ENCODE data around the gene DCBLD1.

The DCBLD1 gene

DNA sequence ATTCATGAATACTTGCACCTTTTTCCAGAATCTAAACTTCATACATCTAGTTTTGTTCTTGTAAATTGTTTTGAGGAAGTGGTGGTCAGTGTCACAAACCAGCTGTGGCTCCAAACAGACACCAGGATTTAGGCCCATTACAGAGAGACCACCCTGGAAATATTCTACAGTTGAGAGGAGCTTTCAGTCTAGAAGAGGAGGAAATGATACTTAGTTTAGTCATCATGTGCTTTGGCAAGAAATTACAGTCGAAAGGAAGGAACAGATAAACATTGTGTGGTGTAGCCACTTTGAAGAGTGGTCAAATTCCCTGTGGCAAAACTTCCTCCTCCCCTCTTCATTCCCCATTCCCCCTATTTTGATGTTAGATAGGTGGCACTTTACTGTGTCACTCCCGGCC lies 15.7 kb downstream of the DCBLD1 start:
- Histone ChIP-seq H3K4me3 (ENCODE audit: extremely low read depth, insufficient read depth, low read length, poor library complexity, severe bottlenecking) (no peak overlapping the region), H3K27ac (ENCODE audit: low read depth, low read length, severe bottlenecking) (peak overlapping the region; percentile 77), H3K9me3 (ENCODE audit: control insufficient read depth, low read length) (no peaks in the 10 kb centered on the region), H3K36me3 (ENCODE audit: control insufficient read depth, insufficient read depth, low read length) (peaks cover 11% of the 10 kb centered on the region), H3K4me1 (ENCODE audit: control insufficient read depth, insufficient read depth, low read length, poor library complexity, severe bottlenecking) (peaks cover 74% of the 10 kb centered on the region)
- WGBS, 2 experiments (ENCODE audit: insufficient coverage in 2 of 2) = no CpG with 5 or more reads among the region's 2 CpGs

DNA sequence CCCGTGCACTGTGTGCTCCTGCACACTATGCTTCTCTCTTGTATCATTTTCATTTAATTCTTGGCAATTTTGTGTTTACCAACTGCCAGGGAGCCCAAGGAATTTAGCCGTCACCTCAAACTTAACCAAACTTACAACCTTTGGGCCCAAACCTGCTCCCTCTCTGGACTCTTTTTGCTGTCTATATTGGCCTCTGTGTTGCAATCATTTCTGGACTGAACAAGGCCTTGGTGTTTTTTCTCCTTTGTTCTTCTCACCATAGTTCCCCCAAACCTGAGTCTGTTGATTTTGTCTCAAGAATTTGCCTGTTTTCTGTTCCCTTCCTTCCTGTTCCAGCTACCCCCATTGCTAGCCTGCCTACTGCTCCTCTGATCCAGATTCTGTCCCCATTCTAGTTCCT lies 19.2 kb downstream of the DCBLD1 start:
- H3K27ac ChIP-seq (ENCODE audit: low read depth, low read length, severe bottlenecking) = no peak overlapping the region
- peaks cover 41% of the 10 kb centered on the region for H3K36me3 ChIP-seq (ENCODE audit: control insufficient read depth, insufficient read depth, low read length)
- H3K9me3 ChIP-seq (ENCODE audit: control insufficient read depth, low read length) = no peaks in the 10 kb centered on the region
- H3K4me3 ChIP-seq (ENCODE audit: extremely low read depth, insufficient read depth, low read length, poor library complexity, severe bottlenecking) = no peak overlapping the region
- peaks cover 61% of the 10 kb centered on the region for H3K4me1 ChIP-seq (ENCODE audit: control insufficient read depth, insufficient read depth, low read length, poor library complexity, severe bottlenecking)
- 58 to 60% methylated on average over 2 of the region's 2 CpGs for WGBS, 2 experiments (ENCODE audit: insufficient coverage in 2 of 2)

DNA sequence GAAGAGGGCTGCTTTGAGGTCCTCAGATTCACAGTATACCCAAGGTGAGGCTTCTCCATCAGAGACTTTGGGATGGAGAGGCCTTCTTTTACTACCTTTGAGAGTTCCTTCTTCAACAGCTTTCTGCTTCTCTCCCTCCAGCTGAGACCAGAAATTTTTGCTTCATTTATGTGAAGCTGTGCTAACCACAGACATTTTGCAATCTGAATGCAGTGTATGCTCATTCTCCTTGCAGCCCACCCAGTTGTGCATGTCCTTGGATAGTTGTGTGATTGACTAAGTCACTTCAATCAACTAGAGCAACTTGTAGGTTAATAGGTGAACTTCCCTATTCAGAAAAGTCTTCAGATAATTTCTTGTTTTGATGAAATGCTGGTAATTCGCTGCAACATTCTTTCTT lies 20.1 kb downstream of the DCBLD1 start:
- WGBS, 2 experiments (ENCODE audit: insufficient coverage in 2 of 2) = no CpG with 5 or more reads among the region's 1 CpG
- no peak overlapping the region for H3K4me3 ChIP-seq (ENCODE audit: extremely low read depth, insufficient read depth, low read length, poor library complexity, severe bottlenecking)
- peaks cover 43% of the 10 kb centered on the region for H3K36me3 ChIP-seq (ENCODE audit: control insufficient read depth, insufficient read depth, low read length)
- H3K27ac ChIP-seq (ENCODE audit: low read depth, low read length, severe bottlenecking) = no peak overlapping the region
- H3K9me3 ChIP-seq (ENCODE audit: control insufficient read depth, low read length) = no peaks in the 10 kb centered on the region
- peaks cover 57% of the 10 kb centered on the region for H3K4me1 ChIP-seq (ENCODE audit: control insufficient read depth, insufficient read depth, low read length, poor library complexity, severe bottlenecking)

DNA sequence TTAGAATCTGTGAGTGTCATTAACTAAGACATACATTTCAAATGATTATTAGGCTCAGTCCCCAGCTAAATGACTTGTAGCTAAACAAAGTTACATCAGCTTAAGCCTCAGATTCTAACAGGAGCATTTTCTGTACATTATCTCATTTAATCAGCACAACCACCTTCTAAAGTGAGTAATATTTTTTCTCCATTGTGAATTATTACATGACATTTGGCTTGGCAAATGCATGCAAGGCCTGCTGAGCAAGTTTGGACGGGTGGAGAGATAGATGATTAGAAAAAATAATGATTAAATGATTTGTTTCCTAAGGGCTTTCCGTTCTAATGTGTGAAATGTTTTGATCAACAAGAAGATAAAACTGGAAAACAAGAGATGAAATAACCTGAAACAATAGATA lies 20.7 kb downstream of the DCBLD1 start:
- Histone ChIP-seq H3K4me1 (ENCODE audit: control insufficient read depth, insufficient read depth, low read length, poor library complexity, severe bottlenecking) (peaks cover 55% of the 10 kb centered on the region), H3K4me3 (ENCODE audit: extremely low read depth, insufficient read depth, low read length, poor library complexity, severe bottlenecking) (no peak overlapping the region), H3K9me3 (ENCODE audit: control insufficient read depth, low read length) (no peaks in the 10 kb centered on the region), H3K27ac (ENCODE audit: low read depth, low read length, severe bottlenecking) (no peak overlapping the region), H3K36me3 (ENCODE audit: control insufficient read depth, insufficient read depth, low read length) (peaks cover 49% of the 10 kb centered on the region)
- 100% methylated on average over 1 of the region's 2 CpGs; no CpG with 5 or more reads in 1 of the 2 experiments for WGBS, 2 experiments (ENCODE audit: insufficient coverage in 2 of 2)

DNA sequence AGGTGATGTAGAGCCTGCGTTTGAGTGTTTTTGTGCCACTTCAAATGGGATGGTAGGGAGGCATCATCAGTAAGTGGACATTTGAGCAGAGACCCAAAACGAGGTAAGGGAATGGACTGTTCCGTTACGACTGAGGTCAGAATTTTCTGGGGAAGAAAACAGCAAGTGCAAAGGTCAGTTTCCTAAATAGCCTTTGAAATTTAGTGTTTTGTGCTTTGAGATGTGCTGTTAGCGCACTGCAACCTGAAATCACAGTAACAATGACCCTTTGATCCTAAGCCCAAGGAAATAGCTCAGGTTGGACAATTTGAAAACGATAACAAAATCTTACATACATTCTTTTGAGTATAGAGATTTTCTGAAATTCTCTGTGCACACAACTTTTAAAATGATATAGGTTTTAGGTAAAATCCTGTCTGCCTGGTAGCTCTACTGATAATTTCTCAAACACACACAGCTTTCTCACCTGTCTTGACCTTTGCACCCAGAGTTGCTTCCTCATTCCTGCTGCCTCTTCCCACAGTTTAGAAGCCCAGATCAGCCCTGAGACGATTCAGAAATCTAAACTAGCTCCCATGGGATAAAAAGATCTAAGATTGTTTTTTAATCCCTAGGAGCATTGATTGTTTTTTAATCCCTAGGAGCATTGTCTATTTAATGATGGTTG lies 22.1 kb downstream of the DCBLD1 start:
- H3K27ac ChIP-seq (ENCODE audit: low read depth, low read length, severe bottlenecking) = no peak overlapping the region
- peaks cover 58% of the 10 kb centered on the region for H3K36me3 ChIP-seq (ENCODE audit: control insufficient read depth, insufficient read depth, low read length)
- no peaks in the 10 kb centered on the region for H3K9me3 ChIP-seq (ENCODE audit: control insufficient read depth, low read length)
- no peak overlapping the region for H3K4me3 ChIP-seq (ENCODE audit: extremely low read depth, insufficient read depth, low read length, poor library complexity, severe bottlenecking)
- WGBS, 2 experiments (ENCODE audit: insufficient coverage in 2 of 2) = 96 to 100% methylated on average over 3 to 5 of the region's 7 CpGs
- peaks cover 46% of the 10 kb centered on the region for H3K4me1 ChIP-seq (ENCODE audit: control insufficient read depth, insufficient read depth, low read length, poor library complexity, severe bottlenecking)

DNA sequence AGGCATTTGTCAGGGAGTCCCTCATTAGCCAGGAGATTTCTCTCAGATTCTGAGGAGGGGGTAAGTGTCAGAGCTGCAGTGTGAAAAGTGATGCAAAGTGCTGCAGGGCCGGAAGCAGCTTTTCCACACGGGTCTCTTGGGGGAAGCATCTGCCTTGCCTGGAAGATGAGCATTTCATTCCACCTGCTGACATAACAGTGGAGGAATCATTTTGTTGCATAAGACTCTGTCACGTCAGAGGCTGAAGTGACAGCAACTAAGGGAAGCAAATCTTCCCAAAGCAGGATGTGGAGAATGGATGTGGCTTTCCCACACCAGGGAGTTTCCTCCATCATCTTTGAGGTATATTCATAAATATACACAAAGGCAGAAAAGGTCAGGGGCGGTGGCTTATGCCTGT lies 22.8 kb downstream of the DCBLD1 start:
- no peak overlapping the region for H3K27ac ChIP-seq (ENCODE audit: low read depth, low read length, severe bottlenecking)
- H3K4me1 ChIP-seq (ENCODE audit: control insufficient read depth, insufficient read depth, low read length, poor library complexity, severe bottlenecking) = peaks cover 46% of the 10 kb centered on the region
- 78 to 88% methylated on average over 3 of the region's 4 CpGs for WGBS, 2 experiments (ENCODE audit: insufficient coverage in 2 of 2)
- H3K9me3 ChIP-seq (ENCODE audit: control insufficient read depth, low read length) = no peaks in the 10 kb centered on the region
- H3K4me3 ChIP-seq (ENCODE audit: extremely low read depth, insufficient read depth, low read length, poor library complexity, severe bottlenecking) = no peak overlapping the region
- peaks cover 65% of the 10 kb centered on the region for H3K36me3 ChIP-seq (ENCODE audit: control insufficient read depth, insufficient read depth, low read length)

DNA sequence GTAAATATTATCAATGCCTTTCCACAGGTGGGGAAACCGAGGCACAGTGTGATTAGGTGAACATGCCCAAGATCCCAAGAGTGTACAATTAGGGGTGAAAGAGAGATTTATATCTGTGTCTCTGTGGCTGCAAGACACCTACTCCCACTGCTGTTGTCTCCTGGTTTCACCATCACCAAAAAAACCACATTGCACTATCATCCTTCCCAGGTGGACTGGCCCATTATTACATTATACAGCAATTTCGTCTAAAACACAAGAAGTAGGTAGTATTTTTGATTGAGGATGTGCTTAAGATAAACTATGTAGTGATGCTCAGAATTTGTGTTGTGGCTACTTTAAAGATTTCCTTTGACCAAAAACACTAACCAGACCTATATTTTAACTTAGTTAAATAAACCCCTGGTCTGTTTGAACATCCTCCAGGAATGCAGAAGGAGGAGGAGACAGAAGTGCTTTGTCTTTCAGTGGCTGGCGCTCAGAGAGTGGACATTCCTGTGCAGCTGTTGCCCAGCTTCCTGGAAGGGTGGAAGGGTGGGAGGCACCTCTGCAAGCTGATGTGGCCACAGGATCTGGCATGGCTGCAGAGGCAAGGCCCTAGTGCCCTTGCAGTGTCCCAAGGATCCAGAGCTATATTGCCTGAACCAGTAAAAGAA lies 23.8 kb downstream of the DCBLD1 start:
- Histone ChIP-seq H3K27ac (ENCODE audit: low read depth, low read length, severe bottlenecking) (peak overlapping the region; percentile 8), H3K9me3 (ENCODE audit: control insufficient read depth, low read length) (no peaks in the 10 kb centered on the region), H3K4me3 (ENCODE audit: extremely low read depth, insufficient read depth, low read length, poor library complexity, severe bottlenecking) (no peak overlapping the region), H3K4me1 (ENCODE audit: control insufficient read depth, insufficient read depth, low read length, poor library complexity, severe bottlenecking) (peaks cover 37% of the 10 kb centered on the region), H3K36me3 (ENCODE audit: control insufficient read depth, insufficient read depth, low read length) (peaks cover 74% of the 10 kb centered on the region)
- 73% methylated on average over 1 of the region's 3 CpGs; no CpG with 5 or more reads in 1 of the 2 experiments for WGBS, 2 experiments (ENCODE audit: insufficient coverage in 2 of 2)

DNA sequence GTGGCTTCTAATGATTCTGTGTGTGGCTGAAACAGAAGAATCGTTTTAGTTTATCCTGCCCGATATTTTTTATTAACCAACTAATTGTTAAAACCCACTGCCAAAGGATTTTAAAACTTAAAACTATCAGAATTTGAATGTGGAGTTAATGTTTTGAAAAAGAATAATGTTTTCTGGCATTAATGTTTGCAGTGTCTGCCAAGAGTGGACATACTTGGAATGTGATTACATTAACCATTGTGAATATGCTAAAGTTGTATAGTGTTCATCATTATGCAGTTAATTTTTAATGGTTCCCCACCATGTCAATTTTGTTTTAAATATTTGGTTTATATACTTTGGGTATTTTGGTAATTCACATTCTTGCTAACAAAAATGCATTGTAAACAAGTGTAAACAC lies 24.4 kb downstream of the DCBLD1 start:
- Histone ChIP-seq H3K9me3 (ENCODE audit: control insufficient read depth, low read length) (no peaks in the 10 kb centered on the region), H3K27ac (ENCODE audit: low read depth, low read length, severe bottlenecking) (peak overlapping the region; percentile 8)
- WGBS, 2 experiments (ENCODE audit: insufficient coverage in 2 of 2) = no CpG with 5 or more reads among the region's 2 CpGs

DNA sequence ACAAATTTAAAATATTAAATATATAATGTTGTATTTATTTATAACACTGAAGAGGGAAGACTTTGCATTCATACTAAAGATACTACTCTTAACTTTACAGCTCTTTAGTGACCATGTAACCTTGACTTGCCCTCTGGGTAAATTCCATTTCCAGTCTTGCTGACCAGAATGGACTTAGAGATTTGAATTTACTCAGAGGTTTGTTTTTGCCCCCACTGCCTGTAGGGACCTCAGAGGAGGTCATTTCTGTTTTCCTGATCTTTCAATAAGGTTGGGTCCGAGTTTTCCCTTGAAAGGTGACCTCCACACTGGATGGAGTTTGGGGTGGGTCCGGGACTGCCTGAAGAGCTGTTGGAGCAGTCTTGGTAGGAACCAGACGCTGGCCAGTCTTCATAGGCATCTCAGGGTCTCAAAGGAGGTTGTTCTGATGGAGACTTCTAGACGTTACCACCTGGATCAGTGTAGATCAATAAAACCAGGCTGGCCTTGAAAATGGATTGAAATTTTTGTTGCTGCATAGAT lies 26.0 kb downstream of the DCBLD1 start:
- no peak overlapping the region for H3K4me3 ChIP-seq (ENCODE audit: extremely low read depth, insufficient read depth, low read length, poor library complexity, severe bottlenecking)
- 80 to 98% methylated on average over 2 to 4 of the region's 4 CpGs for whole genome bisulfite sequencing, 2 experiments (ENCODE audit: insufficient coverage in 2 of 2)
- no peak overlapping the region for H3K27ac ChIP-seq (ENCODE audit: low read depth, low read length, severe bottlenecking)
- peaks cover 34% of the 10 kb centered on the region for H3K4me1 ChIP-seq (ENCODE audit: control insufficient read depth, insufficient read depth, low read length, poor library complexity, severe bottlenecking)
- no peaks in the 10 kb centered on the region for H3K9me3 ChIP-seq (ENCODE audit: control insufficient read depth, low read length)
- H3K36me3 ChIP-seq (ENCODE audit: control insufficient read depth, insufficient read depth, low read length) = peaks cover 87% of the 10 kb centered on the region

More for the DNA sequence above, 24.4 kb downstream of the DCBLD1 start:
- H3K4me3 ChIP-seq (ENCODE audit: extremely low read depth, insufficient read depth, low read length, poor library complexity, severe bottlenecking) = no peak overlapping the region
- H3K4me1 ChIP-seq (ENCODE audit: control insufficient read depth, insufficient read depth, low read length, poor library complexity, severe bottlenecking) = peaks cover 34% of the 10 kb centered on the region
- H3K36me3 ChIP-seq (ENCODE audit: control insufficient read depth, insufficient read depth, low read length) = peaks cover 79% of the 10 kb centered on the region

DNA sequence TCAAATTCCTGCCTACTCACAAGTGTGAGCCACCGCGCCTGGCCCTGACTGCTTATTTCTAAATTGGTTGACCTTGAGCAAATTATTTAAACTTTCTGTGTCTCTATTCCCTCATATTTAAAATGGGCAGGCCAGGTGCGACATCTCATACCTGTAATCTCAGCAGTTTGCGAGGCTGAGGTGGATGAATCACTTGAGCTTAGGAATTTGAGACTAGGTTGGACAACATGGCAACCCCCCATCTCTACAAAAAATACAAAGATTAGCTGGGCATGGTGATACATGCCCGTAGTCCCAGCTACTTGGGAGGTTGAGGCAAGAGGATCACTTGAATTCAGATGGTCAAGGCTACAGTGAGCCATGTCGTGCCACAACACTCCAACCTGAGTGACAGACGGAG lies 26.5 kb downstream of the DCBLD1 start:
- WGBS, 2 experiments (ENCODE audit: insufficient coverage in 2 of 2) = 100% methylated on average over 1 to 2 of the region's 7 CpGs

More for the DNA sequence above, 26.5 kb downstream of the DCBLD1 start:
- H3K4me1 ChIP-seq (ENCODE audit: control insufficient read depth, insufficient read depth, low read length, poor library complexity, severe bottlenecking) = peaks cover 36% of the 10 kb centered on the region
- peaks cover 87% of the 10 kb centered on the region for H3K36me3 ChIP-seq (ENCODE audit: control insufficient read depth, insufficient read depth, low read length)
- no peak overlapping the region for H3K27ac ChIP-seq (ENCODE audit: low read depth, low read length, severe bottlenecking)
- no peak overlapping the region for H3K4me3 ChIP-seq (ENCODE audit: extremely low read depth, insufficient read depth, low read length, poor library complexity, severe bottlenecking)
- no peaks in the 10 kb centered on the region for H3K9me3 ChIP-seq (ENCODE audit: control insufficient read depth, low read length)
